Kidney (tissue), 14 donors: Measurements from ENCODE around the gene SLC22A17. TPM values are rescaled to one million over a fixed set of nuclear protein-coding genes. Genes with fewer than 3 reads are reported as not detected.
"Not testable (repeated sequence)": the region's sequence is repeated elsewhere in the genome, so short reads cannot be mapped to it uniquely, and the experiment has no call there.

Experiments
- DNase-seq, 5 donors: peaks; one replicate each; pipeline ENCODE4 v3.0.0-alpha.2; 2013 to 2020
- FAIRE-seq: peaks from 2 replicates; lab custom pipeline; 2012; peaks lifted over from hg19 to GRCh38; lab: Jason Lieb, UNC
- H3K27ac ChIP-seq, 2 donors: one replicate each; pipeline ENCODE4 v1.7.0; 2013; ENCODE audit warnings: low read depth in 2 of 2, low read length in 2 of 2, inconsistent platforms in 1 of 2
- H3K27me3 ChIP-seq: one replicate; pipeline ENCODE4 v1.7.1; 2013; ENCODE audit warnings: low read length, inconsistent platforms; ENCODE audit not compliant: control insufficient read depth, insufficient read depth
- H3K36me3 ChIP-seq, 3 donors: one replicate each; pipeline versions ENCODE4 v1.7.0 to v1.7.1; 2013; ENCODE audit warnings: low read length in 3 of 3, control low read depth in 1 of 3, inconsistent platforms in 1 of 3; ENCODE audit not compliant: insufficient read depth in 3 of 3, control insufficient read depth in 2 of 3
- H3K4me1 ChIP-seq, 3 donors: one replicate each; pipeline versions ENCODE4 v1.7.0 to v1.7.1; 2013; ENCODE audit warnings: low read length in 3 of 3, inconsistent platforms in 1 of 3, low read depth in 1 of 3; ENCODE audit not compliant: control insufficient read depth in 2 of 3, insufficient read depth in 2 of 3
- H3K4me3 ChIP-seq, 3 donors: one replicate each; pipeline versions ENCODE4 v1.7.0 to v1.8.1; 2013; ENCODE audit warnings: low read length in 3 of 3, control low read depth in 1 of 3, inconsistent platforms in 1 of 3
- H3K9ac ChIP-seq, 3 donors: one replicate each; pipeline versions ENCODE4 v1.7.0 to v1.7.1; 2013; ENCODE audit warnings: low read length in 3 of 3, control low read depth in 1 of 3, inconsistent platforms in 1 of 3
- H3K9me3 ChIP-seq, 3 donors: one replicate each; pipeline versions ENCODE4 v1.7.0 to v1.7.1; 2013; ENCODE audit warnings: low read length in 3 of 3, control low read depth in 1 of 3, inconsistent platforms in 1 of 3; ENCODE audit not compliant: control insufficient read depth in 2 of 3, insufficient read depth in 1 of 3
- intact Hi-C: fragments of 100-400 bp; cut with DNase I; formaldehyde crosslinking; loops from one replicate; pipeline ENCODE4 v1.11.1; 2022
- polyA plus RNA-seq: library from polyadenylated mRNA; stranded (reverse); fragments of 350-450 nt; fragmentation: Illumina TruSeq; extraction: RNeasy Lipid Tissue Mini Kit (QIAGEN cat#74804); gene quantifications from one replicate; pipeline ENCODE4 v1.2.3, GENCODE V29; 2014; ENCODE audit warnings: low read depth, low replicate concordance; ENCODE audit not compliant: insufficient read depth
- total RNA-seq: library from RNA; stranded (reverse); fragmentation: NEBNext Ultra II Directional; extraction: Animal tissue kit (Norgen Biotek cat#: 25700); gene quantifications from one replicate; pipeline ENCODE4 v1.2.1, GENCODE V29; 2021
- TF ChIP-seq, protein P1 (sequence below): IDR thresholded peaks from 3 replicates; pipeline ENCODE4 v1.5.1; 2012; ENCODE audit warnings: mild to moderate bottlenecking, moderate library complexity, borderline replicate concordance; ENCODE audit not compliant: insufficient read depth; ENCODE audit errors: extremely low read depth
- donor health status: control.
- donor health status: control.
- donor health status: control.
- donor health status: control.
- donor health status: control.
- donor health status: DM: yes; HTN: yes; CAD: no.
- donor health status: Normal renal cell carcinoma (clear cell type).

Gene SLC22A17
- total and polyA plus RNA-seq, 2 donors from 2014 or later: 35.3 to 61.2 TPM

DNA sequence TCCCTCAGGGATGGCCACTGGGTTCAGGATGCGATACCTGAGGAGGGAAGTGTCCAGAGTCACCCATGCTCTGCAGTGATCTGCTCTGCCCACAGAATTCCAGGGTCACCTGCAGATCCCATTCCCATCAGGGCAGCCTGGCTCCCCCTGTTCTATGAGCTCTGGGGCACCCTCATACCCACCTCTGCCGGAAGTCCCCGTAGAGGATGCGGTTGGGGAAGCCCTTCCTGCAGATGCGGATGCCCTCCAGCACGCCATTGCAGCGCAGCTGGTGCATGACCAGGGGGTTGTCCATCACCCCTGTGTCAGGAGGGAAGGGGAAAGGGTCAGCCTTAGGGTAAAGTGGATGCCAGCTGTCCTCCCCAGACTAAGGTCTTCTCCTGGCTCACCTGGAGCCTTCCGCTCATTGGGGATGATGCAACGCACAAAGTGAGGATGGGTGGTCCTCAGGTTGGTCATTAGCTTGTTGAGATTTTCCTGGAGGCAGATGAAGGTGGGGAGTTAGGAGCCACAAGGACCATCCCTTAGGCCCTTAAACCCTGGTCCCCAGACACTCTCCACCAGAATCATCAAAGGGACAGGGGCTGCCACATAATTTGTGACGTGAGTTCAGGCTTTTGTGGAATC, 44.2 kb upstream of the SLC22A17 start:
- TF ChIP-seq, protein P1, sequence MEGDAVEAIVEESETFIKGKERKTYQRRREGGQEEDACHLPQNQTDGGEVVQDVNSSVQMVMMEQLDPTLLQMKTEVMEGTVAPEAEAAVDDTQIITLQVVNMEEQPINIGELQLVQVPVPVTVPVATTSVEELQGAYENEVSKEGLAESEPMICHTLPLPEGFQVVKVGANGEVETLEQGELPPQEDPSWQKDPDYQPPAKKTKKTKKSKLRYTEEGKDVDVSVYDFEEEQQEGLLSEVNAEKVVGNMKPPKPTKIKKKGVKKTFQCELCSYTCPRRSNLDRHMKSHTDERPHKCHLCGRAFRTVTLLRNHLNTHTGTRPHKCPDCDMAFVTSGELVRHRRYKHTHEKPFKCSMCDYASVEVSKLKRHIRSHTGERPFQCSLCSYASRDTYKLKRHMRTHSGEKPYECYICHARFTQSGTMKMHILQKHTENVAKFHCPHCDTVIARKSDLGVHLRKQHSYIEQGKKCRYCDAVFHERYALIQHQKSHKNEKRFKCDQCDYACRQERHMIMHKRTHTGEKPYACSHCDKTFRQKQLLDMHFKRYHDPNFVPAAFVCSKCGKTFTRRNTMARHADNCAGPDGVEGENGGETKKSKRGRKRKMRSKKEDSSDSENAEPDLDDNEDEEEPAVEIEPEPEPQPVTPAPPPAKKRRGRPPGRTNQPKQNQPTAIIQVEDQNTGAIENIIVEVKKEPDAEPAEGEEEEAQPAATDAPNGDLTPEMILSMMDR: no peak
- intact Hi-C loops: no loop called here
- Histone ChIP-seq H3K4me1 (no peaks in the 10 kb centered on the region), H3K9me3 (no peaks in the 10 kb centered on the region), H3K9ac (no peak overlapping the region), H3K27me3 (no peaks in the 10 kb centered on the region), H3K27ac (no peak overlapping the region), H3K36me3 (no peaks in the 10 kb centered on the region), H3K4me3 (no peak overlapping the region)
- no peak for FAIRE-seq
- no peak for DNase-seq

DNA sequence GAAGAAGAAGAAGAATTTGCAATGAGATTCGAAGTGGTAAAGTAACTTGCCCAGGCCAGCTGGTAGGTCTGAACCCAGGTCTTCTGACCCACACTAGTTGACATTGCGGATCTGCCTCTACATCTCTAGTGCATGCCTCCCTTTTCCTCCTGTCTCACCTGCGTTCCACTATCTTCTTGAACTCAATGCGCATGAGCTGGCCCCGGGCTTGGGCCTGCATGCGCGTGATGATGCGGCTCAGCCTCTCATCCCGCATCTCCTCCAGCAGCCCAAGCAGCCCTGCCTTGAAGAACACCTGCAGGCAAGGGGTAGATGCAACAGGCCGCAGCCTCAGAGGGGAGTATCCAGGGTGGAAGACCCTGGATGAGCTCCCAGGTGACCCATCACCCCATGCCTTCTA, 43.4 kb upstream of the SLC22A17 start:
- TF ChIP-seq, protein P1: no peak
- Histone ChIP-seq H3K4me1 (no peaks in the 10 kb centered on the region), H3K27ac (no peak overlapping the region), H3K9me3 (no peaks in the 10 kb centered on the region), H3K36me3 (no peaks in the 10 kb centered on the region), H3K27me3 (no peaks in the 10 kb centered on the region), H3K9ac (no peak overlapping the region), H3K4me3 (no peak overlapping the region)
- DNase-seq (no peak), FAIRE-seq (no peak)
- intact Hi-C loops: no loop called here

DNA sequence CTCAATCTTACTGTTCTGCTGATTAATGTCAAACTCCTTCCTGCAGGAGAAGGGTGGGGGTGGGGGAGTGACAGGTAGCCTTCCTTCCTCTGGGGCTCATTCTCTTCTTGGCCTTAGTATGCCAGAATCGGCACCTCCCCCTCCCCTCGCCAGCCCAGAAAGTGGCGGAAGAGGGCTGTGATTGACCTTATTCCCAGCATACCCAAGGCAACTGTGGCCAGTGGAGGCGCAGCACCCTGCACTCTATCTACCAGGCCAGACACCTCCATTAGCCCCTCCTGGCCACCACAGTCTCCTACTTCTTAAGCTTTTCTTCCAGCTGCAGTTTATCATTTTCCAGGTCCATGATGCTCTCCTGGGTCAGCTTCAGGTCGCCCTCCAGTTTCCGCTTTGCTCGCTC, 39.9 kb upstream of the SLC22A17 start:
- Histone ChIP-seq H3K9me3 (no peaks in the 10 kb centered on the region), H3K27me3 (no peaks in the 10 kb centered on the region), H3K27ac (no peak overlapping the region), H3K36me3 (no peaks in the 10 kb centered on the region), H3K9ac (no peak overlapping the region), H3K4me1 (no peaks in the 10 kb centered on the region), H3K4me3 (no peak overlapping the region)
- intact Hi-C loops: no loop called here
- DNase-seq (no peak), FAIRE-seq (no peak)
- TF ChIP-seq, protein P1: no peak

DNA sequence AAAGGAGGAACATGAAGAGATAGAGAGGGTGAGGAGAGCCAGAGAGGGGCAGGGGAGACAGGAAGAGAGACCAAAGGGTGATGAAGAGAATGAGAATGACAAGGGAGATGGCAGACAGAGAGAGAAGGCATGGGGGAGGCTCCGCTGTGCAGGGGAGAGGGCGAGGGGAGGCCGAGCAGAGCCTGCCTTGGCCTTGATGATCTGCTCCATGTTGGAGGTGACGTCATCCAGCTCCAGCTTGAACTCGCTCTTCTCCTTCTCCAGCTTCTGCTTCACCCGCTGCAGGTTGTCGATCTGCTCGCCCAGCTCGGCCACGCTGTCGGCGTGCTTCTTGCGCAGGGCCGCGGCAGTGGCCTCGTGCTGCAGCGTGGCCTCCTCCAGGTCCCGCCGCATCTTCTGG, 37.2 kb upstream of the SLC22A17 start:
- DNase-seq, H3K36me3 ChIP-seq, H3K4me1 ChIP-seq, H3K4me3 ChIP-seq, H3K9me3 ChIP-seq, H3K27ac ChIP-seq, H3K9ac ChIP-seq, H3K27me3 ChIP-seq, FAIRE-seq, intact Hi-C loops: not testable (repeated sequence)
